ENCODE results near the gene PLD2.

PLD2 gene, protein sequence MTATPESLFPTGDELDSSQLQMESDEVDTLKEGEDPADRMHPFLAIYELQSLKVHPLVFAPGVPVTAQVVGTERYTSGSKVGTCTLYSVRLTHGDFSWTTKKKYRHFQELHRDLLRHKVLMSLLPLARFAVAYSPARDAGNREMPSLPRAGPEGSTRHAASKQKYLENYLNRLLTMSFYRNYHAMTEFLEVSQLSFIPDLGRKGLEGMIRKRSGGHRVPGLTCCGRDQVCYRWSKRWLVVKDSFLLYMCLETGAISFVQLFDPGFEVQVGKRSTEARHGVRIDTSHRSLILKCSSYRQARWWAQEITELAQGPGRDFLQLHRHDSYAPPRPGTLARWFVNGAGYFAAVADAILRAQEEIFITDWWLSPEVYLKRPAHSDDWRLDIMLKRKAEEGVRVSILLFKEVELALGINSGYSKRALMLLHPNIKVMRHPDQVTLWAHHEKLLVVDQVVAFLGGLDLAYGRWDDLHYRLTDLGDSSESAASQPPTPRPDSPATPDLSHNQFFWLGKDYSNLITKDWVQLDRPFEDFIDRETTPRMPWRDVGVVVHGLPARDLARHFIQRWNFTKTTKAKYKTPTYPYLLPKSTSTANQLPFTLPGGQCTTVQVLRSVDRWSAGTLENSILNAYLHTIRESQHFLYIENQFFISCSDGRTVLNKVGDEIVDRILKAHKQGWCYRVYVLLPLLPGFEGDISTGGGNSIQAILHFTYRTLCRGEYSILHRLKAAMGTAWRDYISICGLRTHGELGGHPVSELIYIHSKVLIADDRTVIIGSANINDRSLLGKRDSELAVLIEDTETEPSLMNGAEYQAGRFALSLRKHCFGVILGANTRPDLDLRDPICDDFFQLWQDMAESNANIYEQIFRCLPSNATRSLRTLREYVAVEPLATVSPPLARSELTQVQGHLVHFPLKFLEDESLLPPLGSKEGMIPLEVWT

DNA sequence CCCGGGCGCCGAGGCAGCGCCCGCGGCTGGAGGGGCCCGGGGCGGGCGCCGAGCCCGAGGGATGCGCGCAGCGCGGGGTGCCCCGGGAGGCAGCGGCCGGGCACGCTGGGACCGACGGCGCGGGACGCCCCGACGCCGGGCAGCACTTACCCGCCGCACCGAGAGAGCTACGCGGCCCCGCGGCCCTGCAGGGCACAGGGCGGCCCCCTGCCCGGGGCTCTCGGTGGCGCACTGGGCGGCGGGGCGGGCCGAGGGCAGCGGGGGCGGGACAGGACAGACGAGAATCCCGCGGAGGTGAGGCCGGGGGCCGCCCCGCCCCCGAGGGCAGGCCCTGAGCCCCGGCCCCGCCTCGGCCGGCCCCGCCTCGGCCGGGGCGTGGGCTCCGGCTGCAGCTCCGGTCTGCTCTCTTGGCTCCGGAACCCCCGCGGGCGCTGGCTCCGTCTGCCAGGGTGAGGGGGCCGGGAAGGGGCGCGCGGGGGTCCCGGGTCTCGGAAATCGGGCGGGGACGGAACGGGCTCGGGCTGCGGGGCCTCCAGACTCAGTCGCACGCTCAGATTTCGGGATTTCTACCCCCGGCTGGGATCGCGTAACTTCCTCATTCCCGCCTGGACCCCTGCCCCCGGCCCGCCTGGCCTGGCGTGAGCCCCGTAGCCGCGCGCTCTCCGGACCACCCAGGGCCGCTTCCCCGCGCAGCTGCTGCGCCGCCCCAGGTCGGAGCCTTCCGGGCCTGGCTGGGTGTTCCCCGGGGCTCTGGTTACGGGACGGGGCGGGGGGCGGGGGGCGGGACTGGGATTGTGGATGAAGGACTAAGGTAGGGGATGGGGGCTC lies at the start of gene PLD2:
Gene PLD2 (plus strand): TSS at position 376 of the 828 bp plus-strand sequence. CDS start 621 bp downstream, outside the sequence.
- peak; percentile 73 for DNase-seq (ENCODE audit: low spot score)

DNA sequence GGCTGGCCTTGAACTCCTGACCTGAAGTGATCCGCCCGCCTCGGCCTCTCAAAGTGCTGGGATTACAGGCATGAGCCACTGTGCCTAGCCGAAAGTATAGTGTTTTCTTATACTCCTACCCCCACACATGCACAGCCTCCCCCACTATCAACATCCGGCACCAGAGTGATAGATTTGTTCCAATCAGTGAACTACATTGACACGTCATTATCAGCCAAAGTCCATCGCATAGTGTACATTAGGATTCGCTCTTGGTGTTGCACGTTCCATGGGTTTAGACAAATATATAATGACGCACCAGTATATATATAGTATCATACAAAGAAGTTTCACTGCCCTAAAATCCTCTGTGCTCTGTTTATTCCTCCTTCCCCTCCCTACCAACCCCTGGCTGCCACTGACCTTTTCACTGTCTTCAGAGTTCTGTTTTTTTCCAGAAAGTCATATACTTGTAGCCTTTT lies 47.1 kb upstream of the PLD2 start:
- DNase-seq (ENCODE audit: low spot score): no peak

DNA sequence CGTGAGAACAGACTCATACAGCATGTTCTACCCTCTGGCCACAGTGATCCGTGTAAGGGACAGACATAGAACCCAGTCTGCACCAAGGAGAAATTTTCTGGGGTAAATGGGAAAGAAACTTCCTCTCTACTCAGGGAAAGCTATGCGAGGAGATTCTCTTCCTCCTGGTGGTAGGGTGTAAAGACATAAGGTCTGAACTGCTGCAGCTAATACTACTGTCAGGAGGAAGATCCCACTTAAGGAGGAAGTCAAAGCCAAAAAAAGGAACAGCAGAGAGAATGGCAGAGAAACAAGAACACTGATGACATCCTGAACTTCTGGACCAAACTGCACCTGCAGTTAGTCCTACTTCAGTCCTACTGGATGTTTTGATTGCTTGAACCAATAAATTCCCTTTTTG lies 42.4 kb upstream of the PLD2 start:
- DNase-seq (ENCODE audit: low spot score): no peak

DNA sequence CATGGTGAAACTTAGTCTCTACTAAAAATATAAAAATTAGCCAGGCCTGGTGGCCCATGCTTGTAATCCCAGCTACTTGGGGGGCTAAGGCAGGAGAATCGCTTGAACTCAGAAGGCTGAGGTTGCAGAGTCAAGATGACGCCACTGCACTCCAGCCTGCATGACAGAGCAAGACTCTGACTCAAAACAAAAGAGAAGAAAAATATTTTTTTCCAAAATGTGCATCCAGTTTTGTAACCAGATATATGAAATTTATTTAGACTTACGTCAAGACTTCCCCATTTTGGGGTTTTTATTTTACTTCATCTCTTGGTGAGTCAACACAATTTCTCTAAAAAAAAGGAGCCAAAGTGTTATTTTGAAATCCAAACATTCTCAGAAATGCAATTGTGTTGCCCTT lies 40.8 kb upstream of the PLD2 start:
- no peak for DNase-seq (ENCODE audit: low spot score)

DNA sequence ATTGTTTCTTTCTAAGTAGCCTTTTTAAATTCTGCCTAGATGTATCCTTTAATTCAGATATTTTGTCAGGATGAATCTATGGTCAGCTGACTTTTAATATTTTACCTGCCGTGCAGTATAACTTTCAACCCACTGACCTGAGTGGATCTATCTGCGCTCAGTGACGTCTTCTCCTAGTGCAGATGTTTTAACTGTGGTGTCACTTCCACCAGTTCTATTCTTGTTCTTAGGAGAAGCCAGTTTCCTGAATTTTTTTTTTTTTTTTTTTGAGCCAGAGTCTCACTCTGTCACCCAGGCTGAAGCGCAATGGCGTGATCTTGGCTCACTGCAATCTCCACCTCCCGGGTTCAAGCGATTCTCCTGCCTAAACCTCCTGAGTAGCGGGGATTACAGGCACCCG lies 40.2 kb upstream of the PLD2 start:
- DNase-seq (ENCODE audit: low spot score): no peak

DNA sequence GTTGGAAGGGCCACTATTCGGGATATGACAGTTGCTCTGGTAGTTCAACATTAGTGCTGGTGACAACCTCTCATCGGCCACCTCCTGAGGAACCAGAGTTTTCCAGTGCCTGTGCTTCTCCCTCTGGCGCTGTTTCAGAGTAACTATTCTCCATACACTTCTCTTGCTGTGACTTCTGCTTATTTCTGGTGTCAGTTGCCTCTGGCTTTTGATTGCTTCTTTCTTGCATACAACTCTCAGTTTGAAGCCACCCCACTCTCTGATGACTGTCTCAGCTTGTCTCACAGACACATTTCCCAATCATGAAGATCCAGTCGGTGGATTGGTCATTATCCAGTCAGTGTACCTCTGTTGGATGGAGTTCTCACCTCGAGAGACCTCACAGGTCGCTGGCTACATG lies 38.7 kb upstream of the PLD2 start:
- DNase-seq (ENCODE audit: low spot score): no peak

DNA sequence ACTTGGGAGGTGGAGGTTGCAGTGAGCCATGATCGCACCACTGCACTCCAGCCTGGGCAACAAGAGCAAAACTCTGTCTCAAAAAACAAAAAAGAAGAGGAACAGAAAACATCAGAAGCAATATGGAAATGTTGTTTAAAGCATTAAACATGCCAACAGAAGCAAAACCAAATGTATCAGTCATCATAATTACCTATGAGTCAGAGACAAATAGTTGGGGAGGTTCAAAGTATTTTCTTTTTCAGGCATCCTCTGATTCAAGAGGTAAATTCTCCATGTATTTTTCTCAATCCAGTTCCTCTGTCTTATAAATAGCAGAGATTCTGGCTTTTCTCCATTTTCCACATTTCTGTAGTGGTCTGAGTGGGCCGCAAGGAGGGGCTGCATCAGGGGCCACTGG lies 37.3 kb upstream of the PLD2 start:
- no peak for DNase-seq (ENCODE audit: low spot score)

DNA sequence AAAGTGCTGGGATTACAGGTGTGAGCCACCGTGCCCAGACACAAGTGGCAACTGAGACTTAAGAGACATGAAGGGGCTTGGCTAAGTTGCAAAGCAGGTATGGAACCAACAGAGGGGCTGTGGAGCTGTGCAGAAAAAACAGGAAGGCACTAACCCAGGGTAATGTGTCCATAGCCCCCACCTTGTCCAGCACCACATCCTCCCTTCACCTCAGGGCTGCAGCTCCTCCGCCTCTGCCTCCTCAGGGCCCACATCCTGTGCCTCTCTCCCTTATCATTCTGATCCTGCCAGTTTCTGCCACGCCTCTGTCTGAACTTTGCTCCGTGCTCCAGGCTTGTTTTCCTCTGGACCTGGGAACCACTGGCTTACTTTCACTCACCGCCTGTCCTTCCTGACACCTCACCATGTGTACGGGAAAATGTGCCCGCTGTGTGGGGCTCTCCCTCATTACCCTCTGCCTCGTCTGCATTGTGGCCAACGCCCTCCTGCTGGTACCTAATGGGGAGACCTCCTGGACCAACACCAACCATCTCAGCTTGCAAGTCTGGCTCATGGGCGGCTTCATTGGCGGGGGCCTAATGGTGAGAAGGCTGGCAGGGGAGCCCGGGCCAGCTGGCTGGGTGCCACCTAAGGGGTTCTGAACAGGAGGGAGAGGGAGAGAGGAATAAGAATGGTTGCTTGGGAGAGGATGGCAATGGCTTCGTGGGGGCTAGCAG lies 35.3 kb upstream of the PLD2 start, which contains the start of gene TM4SF5:
Gene TM4SF5 (plus strand): TSS at position 368 of the 716 bp plus-strand sequence. CDS start 37 bp downstream, at position 405.
- no peak for DNase-seq (ENCODE audit: low spot score)

DNA sequence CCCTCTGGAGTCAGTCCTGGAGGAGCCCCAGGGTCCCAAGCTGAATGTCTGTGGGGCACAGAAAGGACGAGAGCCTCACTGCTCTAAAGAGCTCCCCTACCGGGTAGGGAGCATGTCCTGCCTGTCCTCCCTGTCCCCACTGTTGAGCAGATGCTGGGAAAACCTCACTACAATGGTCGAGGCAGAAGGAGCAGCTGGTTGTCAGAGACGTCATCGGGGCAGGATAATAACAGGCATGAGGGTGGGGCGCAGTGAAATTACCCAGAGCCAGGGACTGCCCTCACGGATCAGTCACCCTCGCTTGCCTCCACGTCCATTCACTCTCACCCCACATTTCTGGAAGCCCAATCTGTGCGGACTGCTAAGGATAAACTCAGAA lies 34.7 kb upstream of the PLD2 start:
- DNase-seq (ENCODE audit: low spot score): no peak

DNA sequence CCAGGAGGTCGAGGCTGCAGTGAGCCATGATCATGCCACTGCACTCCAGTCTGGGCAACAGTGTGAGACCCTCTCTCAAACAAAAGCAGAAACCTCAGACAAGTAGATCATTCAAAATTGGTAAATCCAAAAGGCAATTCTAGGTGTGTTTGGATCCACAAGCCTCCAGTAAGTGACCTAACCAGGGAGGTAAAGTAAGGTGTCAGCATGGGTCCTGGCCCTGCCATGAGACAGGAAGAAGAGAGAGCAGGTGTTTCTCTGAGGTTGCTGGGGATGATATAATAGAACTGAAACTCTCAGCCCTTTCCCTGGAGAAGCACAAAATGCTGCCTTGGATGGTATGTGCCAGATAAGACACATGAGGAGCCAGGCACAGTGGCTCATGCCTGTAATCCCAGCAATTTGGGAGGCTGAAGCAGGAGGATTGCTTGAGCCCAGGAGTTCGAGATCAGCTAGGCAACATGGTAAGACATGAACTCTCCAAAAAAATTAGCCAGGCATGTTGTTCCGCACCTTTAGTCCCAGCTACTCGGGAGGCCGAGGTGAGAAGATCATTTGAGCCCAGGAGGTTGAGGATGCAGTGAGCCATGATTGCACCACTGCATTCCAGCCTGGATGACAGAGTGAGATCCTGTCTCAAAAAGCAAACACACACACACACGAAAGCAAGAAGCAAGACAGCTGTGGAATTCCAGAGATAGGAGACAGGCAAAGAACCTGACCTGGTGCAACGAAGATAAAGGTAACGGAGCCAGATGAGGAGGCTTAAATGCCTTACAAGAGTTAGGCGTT lies 28.8 kb upstream of the PLD2 start:
- no peak for DNase-seq (ENCODE audit: low spot score)

DNA sequence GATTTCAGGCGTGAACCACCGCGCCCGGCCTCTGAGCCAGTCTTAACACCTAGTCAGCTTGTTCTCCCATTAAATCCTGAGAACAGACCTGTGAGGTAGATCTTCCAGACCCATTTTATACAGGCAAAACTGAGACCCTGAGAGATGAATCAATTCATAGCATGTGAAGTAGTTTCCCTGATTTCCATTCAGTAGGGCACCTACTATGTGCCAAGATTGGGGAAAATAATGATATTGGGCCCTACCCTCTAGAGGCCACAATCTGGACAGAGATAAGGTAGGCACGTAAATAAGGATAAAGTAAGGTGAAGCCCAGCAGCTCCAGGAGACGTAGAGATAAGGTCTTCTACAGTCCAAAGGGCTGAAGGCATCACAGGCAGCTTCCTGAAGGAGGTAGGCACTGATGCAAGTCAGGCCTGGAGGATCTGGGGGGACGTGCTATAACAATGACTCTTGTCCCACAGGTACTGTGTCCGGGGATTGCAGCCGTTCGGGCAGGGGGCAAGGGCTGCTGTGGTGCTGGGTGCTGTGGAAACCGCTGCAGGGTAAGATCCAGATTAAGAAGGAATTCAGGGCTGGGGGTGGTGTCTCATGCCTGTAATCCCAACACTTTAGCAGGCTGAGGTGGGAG lies 26.5 kb upstream of the PLD2 start:
- no peak for DNase-seq (ENCODE audit: low spot score)

DNA sequence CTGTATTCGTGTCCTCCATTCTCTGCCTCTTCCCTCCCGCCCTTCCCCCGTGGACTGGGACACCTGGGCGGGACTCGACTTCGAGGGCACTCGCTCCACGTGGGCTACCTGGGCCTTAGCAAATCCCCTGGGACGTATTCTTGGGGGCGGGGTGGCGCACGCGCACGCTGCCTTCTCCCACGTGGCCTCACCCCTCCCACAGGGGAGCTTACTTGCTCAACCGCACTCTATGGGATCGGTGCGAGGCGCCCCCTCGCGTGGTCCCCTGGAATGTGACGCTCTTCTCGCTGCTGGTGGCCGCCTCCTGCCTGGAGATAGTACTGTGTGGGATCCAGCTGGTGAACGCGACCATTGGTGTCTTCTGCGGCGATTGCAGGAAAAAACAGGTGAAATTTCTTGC lies 24.3 kb upstream of the PLD2 start:
- DNase-seq (ENCODE audit: low spot score): no peak

DNA sequence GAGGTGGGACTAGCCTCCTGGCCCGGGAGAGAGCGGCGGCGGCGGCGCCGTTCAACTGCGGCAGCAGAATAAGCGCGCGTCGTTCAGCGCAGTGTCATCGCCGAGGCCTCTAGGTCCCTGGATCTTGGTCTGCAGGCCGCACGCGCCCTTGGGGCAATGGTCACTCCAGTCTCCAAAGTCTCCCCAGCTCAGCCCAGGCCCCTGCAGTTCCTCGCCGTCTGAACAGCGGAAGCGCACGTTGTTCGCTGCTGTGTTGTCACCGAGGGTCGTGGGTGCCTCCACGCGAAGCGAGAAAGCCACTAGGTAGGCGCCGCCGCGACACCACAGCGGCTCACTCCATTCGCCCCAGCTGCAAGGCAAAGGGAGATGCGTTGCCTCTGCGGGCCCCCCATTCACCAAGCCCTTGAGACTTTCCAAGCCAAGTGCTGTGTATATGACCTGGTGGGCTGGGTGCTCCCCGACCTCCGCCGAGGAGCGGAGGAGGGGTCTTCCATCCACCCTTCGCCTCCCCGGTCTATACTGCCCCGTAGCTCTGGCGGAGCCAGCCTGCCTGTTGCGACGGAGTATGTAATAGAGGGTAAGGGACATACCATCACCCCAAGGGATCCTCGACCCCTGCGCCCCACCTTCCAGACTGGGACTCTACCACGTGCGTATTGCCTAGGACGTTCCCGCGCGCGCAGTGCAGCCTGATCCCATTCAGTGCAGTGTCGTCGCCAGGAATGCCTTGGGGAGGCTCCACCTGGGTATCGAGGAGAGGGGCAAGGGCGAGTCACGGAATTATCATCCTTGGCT lies 21.4 kb upstream of the PLD2 start:
- no peak for DNase-seq (ENCODE audit: low spot score)

DNA sequence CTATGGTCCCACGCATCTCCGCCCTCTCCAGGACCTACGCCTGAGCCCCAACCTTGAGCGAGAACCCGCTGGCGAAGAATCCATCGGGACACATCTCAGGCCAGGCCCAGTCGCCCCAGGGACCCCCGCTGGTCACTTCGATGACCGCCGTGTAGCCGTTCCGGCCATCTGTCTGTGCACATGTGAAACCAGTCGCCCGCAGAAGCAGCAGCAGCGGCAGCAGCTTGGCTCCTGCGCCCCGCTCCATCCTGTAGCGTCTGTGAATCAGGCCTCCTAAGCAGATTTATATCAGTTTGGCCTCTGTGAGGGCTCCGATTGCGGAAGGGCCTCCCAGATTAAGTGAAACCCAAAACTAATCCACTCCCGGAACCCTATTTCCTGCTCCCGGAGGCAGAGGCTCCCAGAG lies 20.8 kb upstream of the PLD2 start, which contains the start of gene VMO1:
Gene VMO1 (minus strand): TSS at position 259 of the 406 bp plus-strand sequence. CDS start 12 bp downstream, at position 247.
- DNase-seq (ENCODE audit: low spot score): no peak

DNA sequence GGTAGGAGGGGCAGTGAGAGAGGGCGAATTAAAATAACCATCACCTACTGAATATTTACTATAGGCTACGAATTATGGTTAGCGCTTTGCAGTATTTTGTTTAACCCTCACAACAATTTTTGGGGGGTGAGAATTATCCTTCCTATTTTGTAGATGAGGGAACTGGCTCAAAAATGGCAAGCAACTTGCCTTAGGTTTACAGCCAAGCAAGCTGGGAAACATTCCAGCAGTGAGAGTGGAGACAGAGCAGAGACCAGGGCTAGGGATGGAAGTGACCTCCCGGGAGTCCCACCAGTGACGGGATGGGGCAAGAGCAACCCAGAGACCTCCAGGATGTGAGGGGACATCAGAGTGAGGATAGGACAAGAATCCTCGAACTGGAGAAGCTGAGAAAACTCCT lies 20.4 kb upstream of the PLD2 start:
- DNase-seq (ENCODE audit: low spot score): peak; percentile 50

DNA sequence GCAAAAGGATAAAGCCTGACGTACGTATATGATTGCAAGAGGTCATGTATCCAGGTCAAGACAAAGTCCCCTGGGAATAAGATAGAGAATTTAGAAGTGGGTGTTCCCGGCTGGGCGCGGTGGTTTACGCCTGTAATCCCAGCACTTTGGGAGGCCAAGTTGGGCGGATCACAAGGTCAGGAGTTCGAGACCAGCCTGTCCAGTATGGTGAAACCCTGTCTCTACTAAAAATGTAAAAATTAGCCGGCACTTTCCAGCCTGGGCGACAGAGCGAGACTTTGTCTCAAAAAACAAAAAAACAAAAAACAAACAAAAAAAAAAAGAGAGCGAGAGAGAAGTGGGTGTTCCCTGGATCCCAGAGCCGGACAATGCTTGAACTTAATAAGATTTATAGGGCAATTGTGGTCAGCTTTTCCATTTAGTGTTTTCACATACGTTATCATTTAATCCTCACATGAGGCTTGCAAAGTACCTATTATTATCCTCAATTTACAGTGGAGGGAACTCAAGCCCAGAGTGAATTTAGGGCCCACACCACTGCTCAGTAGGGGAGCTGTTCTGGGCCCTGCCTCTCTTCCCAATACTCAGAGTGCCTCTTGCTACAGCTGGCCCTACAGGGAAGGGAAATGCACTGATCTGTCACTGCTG lies 18.7 kb upstream of the PLD2 start:
- no peak for DNase-seq (ENCODE audit: low spot score)

DNA sequence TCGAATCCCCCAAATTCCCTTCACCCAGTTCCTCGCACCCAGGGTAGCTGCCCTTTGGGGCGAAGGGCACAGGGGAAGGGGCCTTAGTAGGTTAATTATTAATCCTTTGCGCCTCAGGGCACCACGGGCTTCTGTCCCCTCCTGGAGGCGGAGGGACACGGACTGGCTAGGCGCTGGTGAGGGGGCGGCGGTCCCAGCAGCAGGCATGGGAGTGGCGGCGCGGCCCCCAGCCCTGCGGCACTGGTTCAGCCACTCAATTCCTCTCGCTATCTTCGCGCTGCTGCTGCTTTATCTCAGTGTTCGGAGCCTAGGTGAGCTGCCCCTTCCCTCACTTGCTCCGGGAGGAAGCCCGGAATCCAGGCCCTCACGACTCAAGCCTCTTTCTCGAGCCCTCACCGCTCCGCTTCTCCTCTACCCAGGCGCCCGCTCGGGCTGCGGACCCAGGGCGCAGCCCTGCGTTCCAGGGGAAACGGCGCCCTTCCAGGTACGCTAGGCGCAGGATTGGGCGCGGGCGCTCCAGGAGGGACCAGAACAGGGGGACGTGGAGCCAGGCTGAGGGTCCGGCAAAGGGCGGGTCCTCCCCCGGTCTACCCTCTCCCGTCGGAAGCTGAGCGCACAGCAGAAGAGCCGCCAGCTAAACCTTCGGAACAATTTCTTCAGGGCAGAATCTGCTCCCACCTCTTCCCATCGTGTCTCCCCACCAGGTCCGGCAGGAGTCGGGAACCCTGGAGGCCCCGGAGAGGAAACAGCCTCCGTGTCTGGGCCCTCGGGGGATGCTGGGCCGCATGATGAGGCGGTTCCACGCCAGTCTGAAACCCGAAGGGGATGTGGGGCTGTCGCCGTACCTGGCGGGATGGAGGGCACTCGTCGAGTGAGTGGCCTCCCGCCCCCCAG lies 17.9 kb upstream of the PLD2 start, which contains the start of gene GLTPD2:
Gene GLTPD2 (plus strand): TSS at position 158 of the 894 bp plus-strand sequence. CDS start 48 bp downstream, at position 206.
- DNase-seq (ENCODE audit: low spot score): no peak

DNA sequence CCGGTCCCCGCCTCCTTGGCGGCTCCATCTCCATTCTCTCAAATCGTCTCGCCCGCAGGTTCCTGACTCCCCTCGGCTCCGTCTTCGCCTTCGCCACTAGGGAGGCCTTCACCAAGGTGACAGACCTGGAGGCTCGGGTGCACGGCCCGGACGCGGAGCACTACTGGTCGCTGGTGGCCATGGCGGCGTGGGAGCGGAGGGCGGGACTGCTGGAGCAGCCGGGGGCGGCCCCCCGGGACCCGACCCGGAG lies 17.3 kb upstream of the PLD2 start:
- DNase-seq (ENCODE audit: low spot score): peak; percentile 36

All from cerebellar cortex (tissue), 1 donor.